ACC112 (cell line): ENCODE results near the gene MEGF6.

ENCODE experiments used
- H2AFZ ChIP-seq: fragments of 200-600 bp; sonication (generic); one replicate; pipeline ENCODE4 v1.6.0; 2017; ENCODE audit warnings: antibody characterized with exemption, low read length; ENCODE audit not compliant: unreplicated experiment
- H3K27ac ChIP-seq: fragments of 200-600 bp; sonication (generic); 2 replicates; pipeline ENCODE4 v1.5.1; 2014; ENCODE audit warnings: low read depth, mild to moderate bottlenecking, antibody characterized with exemption, low read length, moderate library complexity
- H3K27me3 ChIP-seq: fragments of 200-600 bp; sonication (generic); 2 replicates; pipeline ENCODE4 v1.6.1; 2014; ENCODE audit warnings: mild to moderate bottlenecking, antibody characterized with exemption, low read length, moderate library complexity, mixed read lengths; ENCODE audit not compliant: insufficient read depth
- H3K36me3 ChIP-seq: fragments of 200-600 bp; sonication (generic); 2 replicates; pipeline ENCODE4 v1.6.1; 2016; ENCODE audit warnings: mild to moderate bottlenecking, antibody characterized with exemption, low read length, moderate library complexity, mixed read lengths; ENCODE audit not compliant: insufficient read depth
- H3K4me1 ChIP-seq: fragments of 200-600 bp; sonication (generic); one replicate; pipeline ENCODE4 v1.6.1; 2016; ENCODE audit warnings: low read length, mixed read lengths; ENCODE audit not compliant: insufficient read depth, unreplicated experiment, control insufficient read depth
- H3K4me3 ChIP-seq: fragments of 200-600 bp; sonication (generic); 2 replicates; pipeline ENCODE4 v1.5.1; 2014; ENCODE audit warnings: mild to moderate bottlenecking, low read depth, low read length
- H3K79me2 ChIP-seq: fragments of 200-600 bp; sonication (generic); one replicate; pipeline ENCODE4 v1.6.0; 2016; ENCODE audit warnings: low read length; ENCODE audit not compliant: control insufficient read depth, unreplicated experiment, insufficient read depth

MEGF6 gene

GRCh38 chr1:3606779-3607702 lies 4.3 kb downstream of the MEGF6 start:
- peaks cover 12% of the 10 kb centered on the region; the same call in 1 of the 2 replicates for H3K27me3 ChIP-seq
- H3K4me3 ChIP-seq: no peak overlapping the region
- no peak overlapping the region for H2AFZ ChIP-seq
- no peaks in the 10 kb centered on the region for H3K79me2 ChIP-seq
- no peaks in the 10 kb centered on the region for H3K36me3 ChIP-seq
- no peaks in the 10 kb centered on the region for H3K4me1 ChIP-seq
- H3K27ac ChIP-seq: no peak overlapping the region

GRCh38 chr1:3604997-3605823 lies 6.1 kb downstream of the MEGF6 start:
- Histone ChIP-seq H3K79me2 (no peaks in the 10 kb centered on the region), H2AFZ (no peak overlapping the region), H3K36me3 (no peaks in the 10 kb centered on the region), H3K4me3 (no peak overlapping the region), H3K4me1 (no peaks in the 10 kb centered on the region), H3K27ac (no peak overlapping the region), H3K27me3 (no peaks in the 10 kb centered on the region)

- no peak overlapping the region for H3K27ac ChIP-seq
- H3K36me3 ChIP-seq: no peaks in the 10 kb centered on the region
- H3K79me2 ChIP-seq: no peaks in the 10 kb centered on the region
- no peak overlapping the region for H3K4me3 ChIP-seq
- no peak overlapping the region for H2AFZ ChIP-seq
- no peaks in the 10 kb centered on the region for H3K4me1 ChIP-seq
- H3K27me3 ChIP-seq: no peaks in the 10 kb centered on the region
These were observed 6.8 kb downstream of the MEGF6 start for GRCh38 chr1:3604468-3604974.

- no peaks in the 10 kb centered on the region for H3K36me3 ChIP-seq
- H3K4me3 ChIP-seq: no peak overlapping the region
- H3K4me1 ChIP-seq: no peaks in the 10 kb centered on the region
- H3K27me3 ChIP-seq: no peaks in the 10 kb centered on the region
- no peak overlapping the region for H2AFZ ChIP-seq
- no peak overlapping the region for H3K27ac ChIP-seq
- H3K79me2 ChIP-seq: no peaks in the 10 kb centered on the region
These were observed 7.5 kb downstream of the MEGF6 start for GRCh38 chr1:3603571-3604467.

- Histone ChIP-seq H3K79me2 (no peaks in the 10 kb centered on the region), H3K36me3 (no peaks in the 10 kb centered on the region), H3K4me1 (no peaks in the 10 kb centered on the region), H3K27me3 (no peaks in the 10 kb centered on the region), H3K4me3 (no peak overlapping the region), H2AFZ (no peak overlapping the region), H3K27ac (no peak overlapping the region)
These were observed 8.2 kb downstream of the MEGF6 start for GRCh38 chr1:3603156-3603555.

GRCh38 chr1:3602375-3602774 lies 8.9 kb downstream of the MEGF6 start:
- Histone ChIP-seq H3K36me3 (no peaks in the 10 kb centered on the region), H3K79me2 (no peaks in the 10 kb centered on the region), H3K4me3 (no peak overlapping the region), H3K27ac (no peak overlapping the region), H3K27me3 (no peaks in the 10 kb centered on the region), H2AFZ (no peak overlapping the region), H3K4me1 (no peaks in the 10 kb centered on the region)

GRCh38 chr1:3601743-3602142 lies 9.6 kb downstream of the MEGF6 start:
- no peaks in the 10 kb centered on the region for H3K27me3 ChIP-seq
- H3K79me2 ChIP-seq: no peaks in the 10 kb centered on the region
- no peaks in the 10 kb centered on the region for H3K36me3 ChIP-seq
- no peak overlapping the region for H3K4me3 ChIP-seq
- H3K4me1 ChIP-seq: no peaks in the 10 kb centered on the region
- no peak overlapping the region for H2AFZ ChIP-seq
- no peak overlapping the region for H3K27ac ChIP-seq

- Histone ChIP-seq H3K36me3 (no peaks in the 10 kb centered on the region), H3K79me2 (no peaks in the 10 kb centered on the region), H3K4me1 (no peaks in the 10 kb centered on the region), H3K27me3 (no peaks in the 10 kb centered on the region), H3K27ac (no peak overlapping the region), H2AFZ (no peak overlapping the region), H3K4me3 (no peak overlapping the region)
These were observed 11.0 kb downstream of the MEGF6 start for GRCh38 chr1:3600354-3600753.

GRCh38 chr1:3599816-3600215 lies 11.5 kb downstream of the MEGF6 start:
- Histone ChIP-seq H3K79me2 (no peaks in the 10 kb centered on the region), H3K36me3 (no peaks in the 10 kb centered on the region), H2AFZ (no peak overlapping the region), H3K27me3 (no peaks in the 10 kb centered on the region), H3K4me1 (no peaks in the 10 kb centered on the region), H3K27ac (no peak overlapping the region), H3K4me3 (no peak overlapping the region)

GRCh38 chr1:3599286-3599811 lies 12.0 kb downstream of the MEGF6 start:
- no peaks in the 10 kb centered on the region for H3K27me3 ChIP-seq
- no peak overlapping the region for H3K4me3 ChIP-seq
- H3K36me3 ChIP-seq: no peaks in the 10 kb centered on the region
- H3K27ac ChIP-seq: no peak overlapping the region
- no peaks in the 10 kb centered on the region for H3K4me1 ChIP-seq
- H3K79me2 ChIP-seq: no peaks in the 10 kb centered on the region
- H2AFZ ChIP-seq: no peak overlapping the region
